K562 (cell line): ENCODE measurements around the gene SLC25A42. TPM values are rescaled to one million over a fixed set of nuclear protein-coding genes. Genes with fewer than 3 reads are reported as not detected.

ENCODE experiments used
- GABPB2 ChIP-seq: fragments of 250-450 bp; sonication (Bioruptor Pico); conservative IDR thresholded peaks from 2 replicates; pipeline ENCODE4 v1.5.1; 2021; ENCODE audit warnings: mild to moderate bottlenecking
- GTF3C2 ChIP-seq: IDR thresholded peaks from 3 replicates; pipeline ENCODE4 v1.6.1; 2011; ENCODE audit warnings: borderline replicate concordance, mild to moderate bottlenecking, moderate library complexity; ENCODE audit not compliant: insufficient read length; ENCODE audit errors: extremely low read depth
- HCFC1 ChIP-seq: IDR thresholded peaks from 2 replicates; pipeline ENCODE4 v1.6.1; 2012; ENCODE audit warnings: low read depth, low read length, improper control_type of control experiment
- HDAC8 ChIP-seq: fragments of 450-650 bp; IDR thresholded peaks from 2 replicates; pipeline ENCODE4 v1.6.1; 2016; ENCODE audit warnings: mild to moderate bottlenecking, missing genetic modification characterization, moderate library complexity, missing compliant biosample characterization
- HMGXB4 ChIP-seq: sonication (generic); formaldehyde crosslinking; IDR thresholded peaks from 2 replicates; pipeline ENCODE4 v1.8.1; 2023; ENCODE audit warnings: mild to moderate bottlenecking, missing genetic modification reagents
- IFI16 ChIP-seq: fragments of 250-450 bp; sonication (Bioruptor Pico); IDR thresholded peaks from 2 replicates; pipeline ENCODE4 v2.1.2; 2022; ENCODE audit warnings: mild to moderate bottlenecking, inconsistent platforms
- MBD2 ChIP-seq: sonication (generic); IDR thresholded peaks from 2 replicates; pipeline ENCODE4 v1.6.1; 2016; ENCODE audit warnings: low read depth, borderline replicate concordance
- POLR3G ChIP-seq: IDR thresholded peaks from 2 replicates; pipeline ENCODE4 v1.6.1; 2011; ENCODE audit not compliant: insufficient read length, insufficient replicate concordance; ENCODE audit errors: extremely low read depth
- RBFOX2 ChIP-seq: fragments of 200-400 bp; formaldehyde crosslinking; IDR thresholded peaks from 2 replicates; pipeline ENCODE4 v1.6.1; 2017; ENCODE audit warnings: low read depth, mild to moderate bottlenecking, low read length, moderate library complexity
- SLC30A9 ChIP-seq: fragments of 250-450 bp; sonication (Bioruptor Pico); IDR thresholded peaks from 2 replicates; pipeline ENCODE4 v1.8.0; 2022; ENCODE audit warnings: mild to moderate bottlenecking, moderate library complexity
- TEAD2 ChIP-seq: fragments of 450-650 bp; IDR thresholded peaks from 2 replicates; pipeline ENCODE4 v1.6.1; 2016; ENCODE audit warnings: missing genetic modification characterization, control low read depth, missing compliant biosample characterization
- WHSC1 ChIP-seq: IDR thresholded peaks from one replicate; pipeline ENCODE4 v1.6.1; 2012; ENCODE audit warnings: low read length, control low read depth, inconsistent platforms
- ZNF212 ChIP-seq: fragments of 450-650 bp; formaldehyde crosslinking; IDR thresholded peaks from 2 replicates; pipeline ENCODE4 v1.4.0; 2020; ENCODE audit warnings: mild to moderate bottlenecking
- ZNF280A ChIP-seq: fragments of 450-650 bp; IDR thresholded peaks from 2 replicates; pipeline ENCODE4 v1.6.1; 2018; ENCODE audit warnings: mild to moderate bottlenecking, low read depth; ENCODE audit not compliant: partially characterized antibody
- ZNF444 ChIP-seq: fragments of 250-450 bp; sonication (Bioruptor Pico); IDR thresholded peaks from 2 replicates; pipeline ENCODE4 v1.4.0; 2020; ENCODE audit warnings: mild to moderate bottlenecking, moderate library complexity
- ZNF507 ChIP-seq: conservative IDR thresholded peaks from 2 replicates; pipeline ENCODE4 v1.6.1; 2017; ENCODE audit warnings: missing genetic modification characterization, missing compliant biosample characterization
- ZNF764 ChIP-seq: fragments of 250-450 bp; sonication (Bioruptor Pico); IDR thresholded peaks from 2 replicates; pipeline ENCODE4 v1.4.0; 2020; ENCODE audit warnings: low read depth, mild to moderate bottlenecking, moderate library complexity
- polyA plus RNA-seq, 8 experiments: library from polyadenylated mRNA; depleted of rRNA in 4 of 8; stranded (reverse) in 5 of 8; unstranded in 3 of 8; fragments of >200 nt; fragmentation: Nextera tagmentation in 2 of 8; fragmentation: Illumina TruSeq in 1 of 8; extraction: Ambion mirVana in 2 of 8; extraction: Trizol in 1 of 8; gene quantifications; 2 replicates each; pipeline versions ENCODE4 v1.2.1 to v1.2.3, GENCODE V29; 2011 to 2014; ENCODE audit warnings: inconsistent platforms in 1 of 8, missing spikeins in 1 of 8
- total RNA-seq, 7 experiments: library from RNA; depleted of rRNA in 6 of 7; stranded (reverse); fragments of >200 nt in 6 of 7; fragmentation: Illumina TruSeq in 2 of 7; extraction: Trizol in 2 of 7; gene quantifications; 2 replicates each; pipeline versions ENCODE4 v1.2.1 to v1.2.3, GENCODE V29; 2011 to 2021; ENCODE audit warnings: low replicate concordance in 1 of 7
- TF ChIP-seq, protein P1 (sequence below): fragments of 450-650 bp; formaldehyde crosslinking; IDR thresholded peaks from 2 replicates; pipeline ENCODE4 v1.4.0; 2022; ENCODE audit warnings: missing genetic modification characterization
- TF ChIP-seq, protein P2 (sequence below): fragments of 450-650 bp; formaldehyde crosslinking; IDR thresholded peaks from 2 replicates; pipeline ENCODE4 v1.4.0; 2020; ENCODE audit warnings: mild to moderate bottlenecking, moderate library complexity

The SLC25A42 gene
- total and polyA plus RNA-seq, 9 of the 15 experiments (the other 6 are each of a cell fraction or from before 2014, with no cell fraction given) = 0.59 to 32.2 (median 14.1) TPM

DNA sequence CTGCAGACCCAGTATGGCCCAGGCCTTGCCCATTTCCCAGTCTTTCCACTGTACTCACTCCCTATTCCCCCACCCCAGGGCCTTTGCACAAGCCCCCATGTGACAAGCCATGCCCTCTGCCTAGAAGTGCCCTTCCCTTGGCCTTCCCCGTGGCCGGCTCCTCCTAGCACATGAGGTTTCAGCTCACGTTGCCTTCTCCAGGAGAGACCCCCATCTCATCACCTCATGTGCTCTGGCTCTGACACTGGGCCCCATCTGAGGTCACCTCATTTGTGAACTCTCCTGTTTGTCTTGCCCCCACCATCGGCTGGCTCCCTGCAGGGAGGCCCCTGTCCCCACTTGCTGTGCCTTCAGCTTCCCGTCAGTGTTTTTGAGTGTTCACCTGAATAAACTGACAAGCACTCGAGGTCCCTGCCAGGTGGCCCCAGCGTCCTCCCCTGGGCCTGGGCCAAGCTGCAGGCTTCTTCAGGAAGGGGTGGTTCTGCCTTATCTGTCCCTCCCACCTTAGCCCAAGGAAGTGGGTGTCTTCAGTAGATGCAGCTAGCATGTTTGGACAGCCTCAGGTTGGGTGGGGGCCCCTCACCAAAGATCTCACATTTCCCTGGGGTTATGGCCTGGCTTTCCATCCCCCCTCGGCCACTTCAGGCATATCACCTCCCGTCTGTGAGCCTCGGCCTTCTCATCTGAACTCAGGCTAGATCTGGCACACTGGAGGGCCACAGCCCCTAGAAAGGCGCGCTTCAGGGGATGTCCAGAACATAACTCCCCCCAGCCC, 3.8 kb upstream of the SLC25A42 start (continued):
- TF ChIP-seq ZNF280A (no peak), WHSC1 (no peak), MBD2 (peak; percentile 72), RBFOX2 (peak; percentile 75), ZNF507 (tag) (no peak), HDAC8 (tag) (no peak), TEAD2 (tag) (no peak), ZNF212 (CRISPR knock-in tag) (no peak), GABPB2 (CRISPR knock-in tag) (no peak), SLC30A9 (no peak), ZNF444 (CRISPR knock-in tag) (no peak), POLR3G (no peak), HCFC1 (0 out of 2 replicates have a peak, but pooled peaks have one; percentile 19), ZNF764 (CRISPR knock-in tag) (no peak), IFI16 (CRISPR knock-in tag) (no peak), GTF3C2 (no peak), HMGXB4 (no peak)
- TF ChIP-seq, protein P1, sequence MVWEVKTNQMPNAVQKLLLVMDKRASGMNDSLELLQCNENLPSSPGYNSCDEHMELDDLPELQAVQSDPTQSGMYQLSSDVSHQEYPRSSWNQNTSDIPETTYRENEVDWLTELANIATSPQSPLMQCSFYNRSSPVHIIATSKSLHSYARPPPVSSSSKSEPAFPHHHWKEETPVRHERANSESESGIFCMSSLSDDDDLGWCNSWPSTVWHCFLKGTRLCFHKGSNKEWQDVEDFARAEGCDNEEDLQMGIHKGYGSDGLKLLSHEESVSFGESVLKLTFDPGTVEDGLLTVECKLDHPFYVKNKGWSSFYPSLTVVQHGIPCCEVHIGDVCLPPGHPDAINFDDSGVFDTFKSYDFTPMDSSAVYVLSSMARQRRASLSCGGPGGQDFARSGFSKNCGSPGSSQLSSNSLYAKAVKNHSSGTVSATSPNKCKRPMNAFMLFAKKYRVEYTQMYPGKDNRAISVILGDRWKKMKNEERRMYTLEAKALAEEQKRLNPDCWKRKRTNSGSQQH (CRISPR knock-in tag) = no peak
- TF ChIP-seq, protein P2, sequence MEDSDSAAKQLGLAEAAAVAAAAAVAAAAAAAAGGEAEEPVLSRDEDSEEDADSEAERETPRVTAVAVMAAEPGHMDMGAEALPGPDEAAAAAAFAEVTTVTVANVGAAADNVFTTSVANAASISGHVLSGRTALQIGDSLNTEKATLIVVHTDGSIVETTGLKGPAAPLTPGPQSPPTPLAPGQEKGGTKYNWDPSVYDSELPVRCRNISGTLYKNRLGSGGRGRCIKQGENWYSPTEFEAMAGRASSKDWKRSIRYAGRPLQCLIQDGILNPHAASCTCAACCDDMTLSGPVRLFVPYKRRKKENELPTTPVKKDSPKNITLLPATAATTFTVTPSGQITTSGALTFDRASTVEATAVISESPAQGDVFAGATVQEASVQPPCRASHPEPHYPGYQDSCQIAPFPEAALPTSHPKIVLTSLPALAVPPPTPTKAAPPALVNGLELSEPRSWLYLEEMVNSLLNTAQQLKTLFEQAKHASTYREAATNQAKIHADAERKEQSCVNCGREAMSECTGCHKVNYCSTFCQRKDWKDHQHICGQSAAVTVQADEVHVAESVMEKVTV (CRISPR knock-in tag) = no peak
